Endothelial cell of umbilical vein (primary cell): ENCODE results near the gene PLB1.

Experiments used
- CTCF ChIP-seq, 2 donors: IDR thresholded peaks; 1 replicate in 1 of 2; 2 replicates in 1 of 2; pipeline ENCODE4 v1.5.1; 2011; ENCODE audit warnings: low read length in 2 of 2, mild to moderate bottlenecking in 2 of 2, moderate library complexity in 2 of 2, control low read depth in 1 of 2, inconsistent platforms in 1 of 2, low read depth in 1 of 2; ENCODE audit not compliant: insufficient read depth in 1 of 2; ENCODE audit errors: extremely low read depth in 1 of 2
- EZH2 ChIP-seq: IDR thresholded peaks from 2 replicates; pipeline ENCODE4 v1.6.1; 2012; ENCODE audit warnings: borderline replicate concordance, low read depth, mild to moderate bottlenecking, moderate library complexity, low read length, inconsistent platforms; ENCODE audit not compliant: severe bottlenecking
- POLR2A ChIP-seq: IDR thresholded peaks from 2 replicates; pipeline ENCODE4 v1.6.1; 2012; ENCODE audit warnings: low read depth, mild to moderate bottlenecking, control low read depth, low read length
- POLR2AphosphoS5 ChIP-seq: IDR thresholded peaks from 2 replicates; pipeline ENCODE4 v1.6.1; 2012; ENCODE audit warnings: low read depth, mild to moderate bottlenecking, control low read depth, low read length, moderate library complexity; ENCODE audit not compliant: insufficient read depth

- TF ChIP-seq CTCF (IDR thresholded peaks at IDR 0.05; ENCODE audit: extremely low read depth in 1 of 2, insufficient read depth in 1 of 2, low read depth in 1 of 2, low read length in 2 of 2) (no peak), POLR2A (no peak), POLR2AphosphoS5 (no peak), EZH2 (no peak)
These were observed 171.4 kb downstream of the PLB1 start for GRCh38 chr2:28667261-28667660.
